Common myeloid progenitor, CD34-positive (primary cell): Measurements from ENCODE around the gene WDPCP.
"Not testable (repeated sequence)": the region's sequence is repeated elsewhere in the genome, so short reads cannot be mapped to it uniquely, and the experiment has no call there.

Experiments used
- CTCF ChIA-PET: fragments of 350-600 bp; sonication (Branson Sonifier 250); formaldehyde crosslinking; loops from one replicate; lab custom pipeline; 2021; ENCODE audit warnings: antibody characterized with exemption; lab: Charles Lee
- POLR2A ChIA-PET: fragments of 350-600 bp; sonication (Branson Sonifier 250); formaldehyde crosslinking; loops from one replicate; lab custom pipeline; 2021; ENCODE audit warnings: antibody characterized with exemption; lab: Charles Lee
- DNase-seq, 3 donors: peaks; one replicate each; pipeline versions ENCODE4 v3.0.0 to v3.0.0-alpha.2; 2013
- H3K27ac ChIP-seq, 2 experiments: 1 replicate in 1 of 2; 2 replicates in 1 of 2; pipeline ENCODE4 v1.7.0; 2013; ENCODE audit warnings: inconsistent platforms in 2 of 2, low read length in 2 of 2, mild to moderate bottlenecking in 2 of 2, low read depth in 1 of 2, moderate library complexity in 1 of 2; ENCODE audit not compliant: severe bottlenecking in 2 of 2, insufficient read depth in 1 of 2, poor library complexity in 1 of 2
- H3K27me3 ChIP-seq, 5 experiments: replicated peaks in 2 of 5; 1 replicate in 3 of 5; 2 replicates in 2 of 5; pipeline versions ENCODE4 v1.6.1 to v1.7.0; 2013; ENCODE audit warnings: low read length in 4 of 5, mild to moderate bottlenecking in 2 of 5, moderate library complexity in 2 of 5, inconsistent platforms in 1 of 5; ENCODE audit not compliant: insufficient read depth in 5 of 5, control insufficient read depth in 4 of 5
- H3K36me3 ChIP-seq, 4 experiments: 1 replicate in 2 of 4; 2 replicates in 2 of 4; pipeline versions ENCODE4 v1.6.1 to v1.7.0; 2013; ENCODE audit warnings: low read length in 3 of 4, control low read depth in 1 of 4, mild to moderate bottlenecking in 1 of 4; ENCODE audit not compliant: control insufficient read depth in 4 of 4, insufficient read depth in 4 of 4
- H3K4me1 ChIP-seq, 4 experiments: 1 replicate in 3 of 4; 2 replicates in 1 of 4; pipeline versions ENCODE4 v1.6.1 to v1.7.1; 2013; ENCODE audit warnings: low read length in 3 of 4, mild to moderate bottlenecking in 3 of 4, control low read depth in 1 of 4, inconsistent platforms in 1 of 4, moderate library complexity in 1 of 4; ENCODE audit not compliant: control insufficient read depth in 4 of 4, insufficient read depth in 4 of 4; ENCODE audit errors: control extremely low read depth in 1 of 4
- H3K4me3 ChIP-seq, 7 experiments: 1 replicate in 4 of 7; 2 replicates in 3 of 7; pipeline versions ENCODE4 v1.5.1 to v1.7.0; 2013; ENCODE audit warnings: mild to moderate bottlenecking in 7 of 7, low read length in 6 of 7, moderate library complexity in 6 of 7, inconsistent platforms in 2 of 7, low read depth in 2 of 7, control low read depth in 1 of 7; ENCODE audit not compliant: insufficient read depth in 4 of 7, control insufficient read depth in 1 of 7; ENCODE audit errors: extremely low read depth in 1 of 7
- H3K9me3 ChIP-seq, 5 experiments: 1 replicate in 4 of 5; 2 replicates in 1 of 5; pipeline versions ENCODE4 v1.6.1 to v1.7.1; 2013; ENCODE audit warnings: low read length in 4 of 5, mild to moderate bottlenecking in 2 of 5, inconsistent platforms in 1 of 5, low read depth in 1 of 5, moderate library complexity in 1 of 5; ENCODE audit not compliant: control insufficient read depth in 4 of 5, insufficient read depth in 2 of 5; ENCODE audit errors: control extremely low read depth in 1 of 5
- WGBS: methylation state at CpG from one replicate; pipeline ENCODE4 v1.1.5; 2013; ENCODE audit not compliant: insufficient coverage; 5-methylcytosine and 5-hydroxymethylcytosine counted together

WDPCP gene

DNA sequence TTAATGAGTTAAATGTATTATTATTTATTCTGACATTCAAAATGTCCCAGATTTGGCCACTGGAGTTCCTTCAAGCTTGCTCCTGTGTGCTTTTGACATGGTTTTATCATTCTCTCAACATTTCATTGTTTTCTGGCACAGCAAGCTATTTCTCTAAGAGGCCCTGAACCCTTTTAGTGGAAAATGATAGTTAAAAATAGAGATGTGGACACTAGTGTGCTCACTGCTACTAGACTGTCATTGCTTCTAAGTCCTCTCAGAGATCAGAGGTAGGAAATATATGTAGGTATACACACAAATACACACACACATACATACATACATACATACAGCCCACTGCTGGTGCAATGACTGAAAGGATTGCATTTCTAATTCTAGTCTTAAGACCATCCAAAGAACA, 25.5 kb downstream of the WDPCP start:
- no peak overlapping the region for H3K4me3 ChIP-seq
- ChIA-PET CTCF (no interaction called here), POLR2A (no interaction called here)
- H3K27ac ChIP-seq: no peak overlapping the region
- H3K4me1 ChIP-seq: no peaks in the 10 kb centered on the region
- H3K9me3 ChIP-seq: peaks cover 2 to 23% (median 11%) of the 10 kb centered on the region in 5 experiments
- no peaks in the 10 kb centered on the region for H3K27me3 ChIP-seq
- peaks cover 0 to 5% (median 2%) of the 10 kb centered on the region in 4 experiments for H3K36me3 ChIP-seq
- no peak for DNase-seq

DNA sequence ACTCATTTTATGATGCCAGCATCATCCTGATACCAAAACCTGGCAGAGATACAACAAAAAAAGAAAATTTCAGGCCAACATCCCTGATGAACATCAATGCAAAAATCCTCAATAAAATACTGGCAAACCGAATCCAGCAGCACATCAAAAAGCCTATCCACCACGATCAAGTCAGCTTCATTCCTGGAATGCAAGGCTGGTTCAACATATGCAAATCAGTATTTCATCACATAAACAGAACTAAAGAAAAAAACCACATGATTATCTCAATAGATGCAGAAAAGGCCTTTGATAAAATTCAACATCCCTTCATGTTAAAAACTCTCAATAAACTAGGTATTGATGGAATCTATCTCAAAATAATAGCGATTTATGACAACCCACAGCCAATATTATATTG, 29.4 kb downstream of the WDPCP start:
- H3K4me1 ChIP-seq, H3K4me3 ChIP-seq, POLR2A ChIA-PET, H3K27ac ChIP-seq, DNase-seq, H3K27me3 ChIP-seq: not testable (repeated sequence)
- H3K9me3 ChIP-seq: peaks cover 2 to 20% (median 8%) of the 10 kb centered on the region in 5 experiments
- peaks cover 0 to 19% (median 3%) of the 10 kb centered on the region in 4 experiments for H3K36me3 ChIP-seq
- 100% methylated on average over 2 of the region's 3 CpGs for WGBS
- CTCF ChIA-PET: interaction anchor here (0.9 kb wide), 1 partner anchor 15 kb away, joined by 3 read pairs; no protein-coding TSS in a partner anchor

GRCh38 chr2:63557819-63558218, 30.5 kb downstream of the WDPCP start:
- DNase-seq, H3K27ac ChIP-seq, H3K4me3 ChIP-seq, H3K27me3 ChIP-seq, H3K4me1 ChIP-seq, POLR2A ChIA-PET: not testable (repeated sequence)
- Histone ChIP-seq H3K36me3 (peaks cover 0 to 19% (median 1%) of the 10 kb centered on the region in 4 experiments), H3K9me3 (peaks cover 2 to 20% (median 8%) of the 10 kb centered on the region in 5 experiments)
- CTCF ChIA-PET: interaction anchor here (0.9 kb wide), 1 partner anchor 14 kb away, joined by 3 read pairs; no protein-coding TSS in a partner anchor

DNA sequence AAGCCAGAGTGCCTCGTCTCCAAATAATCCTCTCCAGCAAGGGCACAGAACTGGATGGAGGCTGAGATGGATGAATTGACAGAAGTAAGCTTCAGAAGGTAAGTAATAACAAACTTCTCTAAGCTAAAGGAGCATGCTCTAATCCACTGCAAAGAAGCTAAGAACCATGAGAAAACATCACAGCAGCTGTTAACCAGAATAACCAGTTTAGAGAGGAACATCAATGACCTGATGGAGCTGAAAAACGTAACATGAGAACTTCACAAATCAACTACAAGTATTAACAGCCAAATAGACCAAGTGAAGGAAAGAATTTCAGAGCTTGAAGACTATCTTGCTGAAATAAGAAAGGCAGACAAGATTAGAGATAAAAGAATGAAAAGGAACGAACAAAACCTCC, 32.3 kb downstream of the WDPCP start:
- CTCF ChIA-PET: no interaction called here
- WGBS: 100% methylated on average over 2 of the region's 3 CpGs

GRCh38 chr2:63555299-63555698, 33.0 kb downstream of the WDPCP start:
- no peaks in the 10 kb centered on the region for H3K27me3 ChIP-seq
- DNase-seq: no peak
- no peak overlapping the region for H3K27ac ChIP-seq
- H3K4me3 ChIP-seq: no peak overlapping the region
- H3K4me1 ChIP-seq: peaks cover 0 to under 1% (median 0%) of the 10 kb centered on the region in 4 experiments
- ChIA-PET CTCF (no interaction called here), POLR2A (no interaction called here)
- WGBS: 100% methylated on average over 7 of the region's 7 CpGs
- peaks cover 0 to 16% (median 1%) of the 10 kb centered on the region in 4 experiments for H3K36me3 ChIP-seq
- H3K9me3 ChIP-seq: peaks cover 2 to 15% (median 8%) of the 10 kb centered on the region in 5 experiments

More for the DNA sequence above, 32.3 kb downstream of the WDPCP start:
- H3K4me3 ChIP-seq: no peak overlapping the region
- DNase-seq: no peak
- H3K27ac ChIP-seq: no peak overlapping the region
- POLR2A ChIA-PET: no interaction called here
- H3K4me1 ChIP-seq: no peaks in the 10 kb centered on the region
- peaks cover 0 to 16% (median 1%) of the 10 kb centered on the region in 4 experiments for H3K36me3 ChIP-seq
- H3K27me3 ChIP-seq: no peaks in the 10 kb centered on the region
- peaks cover 2 to 15% (median 8%) of the 10 kb centered on the region in 5 experiments for H3K9me3 ChIP-seq

DNA sequence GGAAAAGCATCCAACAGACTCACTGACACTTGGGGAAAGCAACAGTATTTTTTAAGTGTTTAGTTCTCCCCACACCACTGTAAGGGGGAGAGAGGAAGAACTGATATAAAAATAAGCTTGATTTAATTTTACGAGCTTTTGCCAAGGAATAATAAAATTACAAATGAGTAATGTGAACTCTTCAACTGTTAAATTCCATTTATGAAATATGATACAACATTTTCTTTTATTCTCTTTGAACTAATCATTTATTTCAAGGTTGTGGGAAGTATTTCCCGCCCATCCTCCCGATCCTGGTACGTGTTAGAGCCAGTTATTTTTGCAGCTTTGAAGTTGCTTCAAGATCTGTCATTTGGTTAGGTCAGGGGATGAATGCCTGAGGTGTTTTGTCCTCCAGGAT, 35.2 kb downstream of the WDPCP start:
- Histone ChIP-seq H3K4me3 (no peak overlapping the region), H3K27me3 (no peaks in the 10 kb centered on the region), H3K9me3 (peaks cover 2 to 12% (median 6%) of the 10 kb centered on the region in 5 experiments), H3K36me3 (peaks cover 0 to 16% (median 1%) of the 10 kb centered on the region in 4 experiments), H3K4me1 (peaks cover 0 to 6% (median 4%) of the 10 kb centered on the region in 4 experiments), H3K27ac (no peak overlapping the region)
- POLR2A ChIA-PET: no interaction called here
- CTCF ChIA-PET: interaction anchor here (1.4 kb wide), 1 partner anchor 9 kb away, joined by 3 read pairs; no protein-coding TSS in a partner anchor
- DNase-seq: no peak
- WGBS: no CpG with 5 or more reads among the region's 4 CpGs

GRCh38 chr2:63545023-63545422, 43.3 kb downstream of the WDPCP start:
- no peak for DNase-seq
- WGBS: 100% methylated on average over 1 of the region's 2 CpGs
- Histone ChIP-seq H3K27ac (no peak overlapping the region), H3K4me1 (peaks cover 0 to 4% (median 2%) of the 10 kb centered on the region in 4 experiments), H3K27me3 (peaks cover 0 to 2% (median 0%) of the 10 kb centered on the region in 5 experiments), H3K36me3 (no peaks in the 10 kb centered on the region), H3K4me3 (no peak overlapping the region), H3K9me3 (peaks cover 0 to 4% (median 0%) of the 10 kb centered on the region in 5 experiments)
- ChIA-PET POLR2A (no interaction called here), CTCF (interaction anchor here (0.8 kb wide), 1 partner anchor 40 kb away, joined by 3 read pairs; no protein-coding TSS in a partner anchor)
